ENCODE results near the gene MRPS16.

The MRPS16 gene

GRCh38 chr10:73248259-73248724 is 4.2 kb downstream of the MRPS16 start:
- no peak overlapping the region for H2AFZ ChIP-seq (ENCODE audit: low read length)
- peaks cover 28% of the 10 kb centered on the region for H3K4me1 ChIP-seq (ENCODE audit: low read length)
- peak overlapping the region; percentile 88; the same call in 1 of the 2 replicates for H3K4me3 ChIP-seq (ENCODE audit: low read length)
- H3K36me3 ChIP-seq (replicated peaks; ENCODE audit: insufficient read depth, low read length): peaks cover 12% of the 10 kb centered on the region
- H3K27me3 ChIP-seq (replicated peaks; ENCODE audit: insufficient read depth, low read length): no peaks in the 10 kb centered on the region
- 0 out of 2 replicates have a peak, but pooled peaks cover 9% of the 10 kb centered on the region for H4K20me1 ChIP-seq (ENCODE audit: insufficient read depth, low read length)
- H3K9me3 ChIP-seq (replicated peaks; ENCODE audit: insufficient read depth, low read length): no peaks in the 10 kb centered on the region
- peak overlapping the region; percentile 94; the same call in 1 of the 2 replicates for H3K27ac ChIP-seq (ENCODE audit: low read length)
- no peak overlapping the region for H3K9ac ChIP-seq (ENCODE audit: low read length)
- H3K79me2 ChIP-seq (ENCODE audit: low read length): peaks cover 75% of the 10 kb centered on the region
- peaks cover 41% of the 10 kb centered on the region for H3F3A ChIP-seq (ENCODE audit: insufficient read depth, low read length)
- no peak for DNase-seq
- TF ChIP-seq EZH2 (optimal IDR thresholded peaks at IDR 0.05; ENCODE audit: low read depth, low read length) (no peak), EZH2phosphoT487 (IDR thresholded peaks at IDR 0.05; ENCODE audit: low read length) (no peak), CTCF (IDR thresholded peaks at IDR 0.05; ENCODE audit: low read length) (no peak)
- H3K9me2 ChIP-seq (replicated peaks; ENCODE audit: insufficient read depth, low read length): no peaks in the 10 kb centered on the region
- peak overlapping the region; percentile 83 for H3K4me2 ChIP-seq (ENCODE audit: low read depth, low read length)

- peaks cover 13% of the 10 kb centered on the region for H3K36me3 ChIP-seq (replicated peaks; ENCODE audit: insufficient read depth, low read length)
- TF ChIP-seq CTCF (IDR thresholded peaks at IDR 0.05; ENCODE audit: low read length): no peak
- H3F3A ChIP-seq (ENCODE audit: insufficient read depth, low read length): peaks cover 36% of the 10 kb centered on the region
- peak overlapping the region; percentile 95 for H3K9ac ChIP-seq (ENCODE audit: low read length)
- H3K9me3 ChIP-seq (replicated peaks; ENCODE audit: insufficient read depth, low read length): no peaks in the 10 kb centered on the region
- peak overlapping the region; percentile 94 for H3K27ac ChIP-seq (ENCODE audit: low read length)
- peaks cover 28% of the 10 kb centered on the region for H3K4me1 ChIP-seq (ENCODE audit: low read length)
- H4K20me1 ChIP-seq (ENCODE audit: insufficient read depth, low read length): 0 out of 2 replicates have a peak, but pooled peaks cover 9% of the 10 kb centered on the region
- H3K27me3 ChIP-seq (replicated peaks; ENCODE audit: insufficient read depth, low read length): no peaks in the 10 kb centered on the region
- H3K4me3 ChIP-seq (ENCODE audit: low read length): peak overlapping the region; percentile 88
- H3K79me2 ChIP-seq (ENCODE audit: low read length): peaks cover 74% of the 10 kb centered on the region
- H2AFZ ChIP-seq (ENCODE audit: low read length): peak overlapping the region; percentile 37
- H3K4me2 ChIP-seq (ENCODE audit: low read depth, low read length): peak overlapping the region; percentile 83
- no peaks in the 10 kb centered on the region for H3K9me2 ChIP-seq (replicated peaks; ENCODE audit: insufficient read depth, low read length)
- peak; percentile 39 for DNase-seq
Measured at GRCh38 chr10:73247509-73248258, 4.8 kb downstream of the MRPS16 start.

GRCh38 chr10:73246646-73247508 is 5.6 kb downstream of the MRPS16 start, which contains the start of gene DNAJC9:
Gene DNAJC9, minus strand, starts transcription at chr10:73247255. Its CDS starts 66 bp downstream, at chr10:73247189.
- Histone ChIP-seq H3K27ac (ENCODE audit: low read length) (peak within 1 kb of the TSS; percentile 94), H3K36me3 (replicated peaks; ENCODE audit: insufficient read depth, low read length) (peaks cover 18% of the 10 kb centered on the region), H3K9ac (ENCODE audit: low read length) (peak within 1 kb of the TSS; percentile 95), H3F3A (ENCODE audit: insufficient read depth, low read length) (peaks cover 35% of the 10 kb centered on the region), H3K4me2 (ENCODE audit: low read depth, low read length) (peak within 1 kb of the TSS; percentile 83), H3K79me2 (ENCODE audit: low read length) (peaks cover 73% of the 10 kb centered on the region), H4K20me1 (ENCODE audit: insufficient read depth, low read length) (0 out of 2 replicates have a peak, but pooled peaks cover 9% of the 10 kb centered on the region), H3K4me1 (ENCODE audit: low read length) (peaks cover 28% of the 10 kb centered on the region), H3K9me3 (replicated peaks; ENCODE audit: insufficient read depth, low read length) (no peaks in the 10 kb centered on the region), H3K4me3 (ENCODE audit: low read length) (peak within 1 kb of the TSS; percentile 88), H2AFZ (ENCODE audit: low read length) (peak within 1 kb of the TSS; percentile 53), H3K27me3 (replicated peaks; ENCODE audit: insufficient read depth, low read length) (no peaks in the 10 kb centered on the region), H3K9me2 (replicated peaks; ENCODE audit: insufficient read depth, low read length) (no peaks in the 10 kb centered on the region)
- TF ChIP-seq EZH2phosphoT487 (IDR thresholded peaks at IDR 0.05; ENCODE audit: low read length): no peak
- DNase-seq: peak; percentile 95

Measured in MM.1S (cell line).